A549 (cell line): ENCODE measurements around the gene HPD. TPM values are rescaled to one million over a fixed set of nuclear protein-coding genes. Genes with fewer than 3 reads are reported as not detected.

ENCODE experiments used
- ATAC-seq, 2 experiments: fragments of 200-7000 bp in 1 of 2; fragments of >200 bp in 1 of 2; cut with Nextera tagmentation in 1 of 2; cut with Tn5 transposase in 1 of 2; 3 replicates each; pipeline versions ENCODE4 v1.8.0 to v1.9.1; 2018 to 2020; ENCODE audit warnings: mild to moderate bottlenecking in 1 of 2, moderate library complexity in 1 of 2
- CTCF ChIA-PET: fragments of 300-600 bp; sonication (Branson Sonifier 250); formaldehyde crosslinking; extraction: SDS; loops from one replicate; lab custom pipeline; 2021; ENCODE audit warnings: antibody characterized with exemption, inconsistent platforms; lab: Yijun Ruan, JAX
- POLR2A ChIA-PET: fragments of 350-600 bp; formaldehyde crosslinking; extraction: SDS; loops from one replicate; lab custom pipeline; 2021; ENCODE audit warnings: antibody characterized with exemption, inconsistent platforms; lab: Yijun Ruan, JAX
- DNase-seq, 2 experiments: peaks; one replicate each; pipeline versions ENCODE4 v3.0.0 to v3.0.0-alpha.2; 2011 to 2016; ENCODE audit warnings: low read depth in 1 of 2, low spot score in 1 of 2
- FAIRE-seq: peaks from 2 replicates; lab custom pipeline; 2011; peaks lifted over from hg19 to GRCh38; lab: Jason Lieb, UNC
- H3K27ac ChIP-seq, 2 experiments: fragments of >200 bp; sonication (Bioruptor Twin); formaldehyde crosslinking; 3 replicates each; pipeline ENCODE4 v1.5.1; 2016 to 2017
- H3K4me1 ChIP-seq: fragments of >200 bp; sonication (Bioruptor Twin); formaldehyde crosslinking; 3 replicates; pipeline ENCODE4 v1.6.1; 2016
- H3K4me2 ChIP-seq: fragments of >200 bp; sonication (Bioruptor Twin); formaldehyde crosslinking; 3 replicates; pipeline ENCODE4 v1.6.1; 2016
- H3K4me3 ChIP-seq: fragments of >200 bp; sonication (Bioruptor Twin); formaldehyde crosslinking; 3 replicates; pipeline ENCODE4 v1.5.1; 2016
- H3K9me3 ChIP-seq: fragments of >200 bp; sonication (Bioruptor Twin); formaldehyde crosslinking; 3 replicates; pipeline ENCODE4 v1.6.1; 2016
- CBX2 ChIP-seq: fragments of 200-600 bp; sonication (generic); IDR thresholded peaks from 2 replicates; pipeline ENCODE4 v1.6.1; 2016; ENCODE audit warnings: low read depth, mild to moderate bottlenecking, borderline replicate concordance
- CEBPB ChIP-seq, 2 experiments: fragments of >200 bp in 1 of 2; sonication (Bioruptor Twin) in 1 of 2; formaldehyde crosslinking in 1 of 2; IDR thresholded peaks; 2 replicates each; pipeline ENCODE4 v1.6.1; 2012 to 2016
- CHD4 ChIP-seq: fragments of 200-600 bp; sonication (generic); IDR thresholded peaks from 2 replicates; pipeline ENCODE4 v1.6.1; 2016; ENCODE audit warnings: antibody characterized with exemption, mild to moderate bottlenecking, borderline replicate concordance
- EHF ChIP-seq: fragments of 250-450 bp; sonication (Bioruptor Pico); IDR thresholded peaks from 2 replicates; pipeline ENCODE4 v1.5.0; 2020; ENCODE audit warnings: mild to moderate bottlenecking
- EHMT2 ChIP-seq: fragments of 200-600 bp; sonication (generic); IDR thresholded peaks from 2 replicates; pipeline ENCODE4 v1.6.1; 2016; ENCODE audit warnings: antibody characterized with exemption, low read depth, mild to moderate bottlenecking, moderate library complexity
- ELK1 ChIP-seq: fragments of 150-350 bp; IDR thresholded peaks from 2 replicates; pipeline ENCODE4 v1.6.1; 2014; ENCODE audit warnings: low read depth, mild to moderate bottlenecking, low read length
- EP300 ChIP-seq, 2 experiments: fragments of >200 bp; sonication (Bioruptor Twin); formaldehyde crosslinking; IDR thresholded peaks; 2 replicates in 1 of 2; 3 replicates in 1 of 2; pipeline ENCODE4 v1.6.1; 2016 to 2017
- FOSL2 ChIP-seq, 2 experiments: fragments of 450-650 bp in 1 of 2; fragments of >200 bp in 1 of 2; sonication (Bioruptor Twin) in 1 of 2; formaldehyde crosslinking; IDR thresholded peaks; 2 replicates each; pipeline versions ENCODE4 v1.5.0 to v1.6.1; 2016 to 2020; ENCODE audit warnings: mild to moderate bottlenecking in 1 of 2, moderate library complexity in 1 of 2
- FOXS1 ChIP-seq: fragments of 250-450 bp; sonication (Bioruptor Pico); IDR thresholded peaks from 2 replicates; pipeline ENCODE4 v1.5.0; 2020; ENCODE audit warnings: mild to moderate bottlenecking, moderate library complexity
- HDAC2 ChIP-seq: fragments of 200-600 bp; sonication (generic); IDR thresholded peaks from 2 replicates; pipeline ENCODE4 v1.6.1; 2016
- HOXB5 ChIP-seq: fragments of 250-450 bp; sonication (Bioruptor Pico); IDR thresholded peaks from 2 replicates; pipeline ENCODE4 v1.5.0; 2020; ENCODE audit warnings: mild to moderate bottlenecking, moderate library complexity
- JUN ChIP-seq, 2 experiments: fragments of >200 bp; sonication (Bioruptor Twin); formaldehyde crosslinking; IDR thresholded peaks; 2 replicates in 1 of 2; 3 replicates in 1 of 2; pipeline ENCODE4 v1.6.1; 2016 to 2017
- JUNB ChIP-seq: fragments of >200 bp; sonication (Bioruptor Twin); formaldehyde crosslinking; IDR thresholded peaks from 2 replicates; pipeline ENCODE4 v1.6.1; 2016
- NPAS2 ChIP-seq: fragments of 250-450 bp; sonication (Bioruptor Pico); IDR thresholded peaks from 2 replicates; pipeline ENCODE4 v1.8.0; 2022; ENCODE audit warnings: mild to moderate bottlenecking, moderate library complexity, borderline replicate concordance
- PBX3 ChIP-seq: IDR thresholded peaks from 2 replicates; pipeline ENCODE4 v1.6.1; 2012
- RAD21 ChIP-seq, 2 experiments: fragments of >200 bp in 1 of 2; sonication (Bioruptor Twin) in 1 of 2; formaldehyde crosslinking in 1 of 2; IDR thresholded peaks in 1 of 2; conservative IDR thresholded peaks in 1 of 2; 2 replicates in 1 of 2; 3 replicates in 1 of 2; pipeline ENCODE4 v1.6.1; 2012 to 2018; ENCODE audit warnings: inconsistent platforms in 1 of 2
- REST ChIP-seq: fragments of 200-600 bp; sonication (generic); IDR thresholded peaks from 2 replicates; pipeline ENCODE4 v1.6.1; 2016; ENCODE audit warnings: antibody characterized with exemption, mild to moderate bottlenecking, moderate library complexity
- RFX5 ChIP-seq: fragments of 450-650 bp; IDR thresholded peaks from 2 replicates; pipeline ENCODE4 v1.7.1; 2014; ENCODE audit warnings: antibody characterized with exemption, mild to moderate bottlenecking, moderate library complexity
- USF2 ChIP-seq: fragments of 450-650 bp; IDR thresholded peaks from 2 replicates; pipeline ENCODE4 v1.6.1; 2014; ENCODE audit warnings: antibody characterized with exemption
- ZC3H11A ChIP-seq: fragments of 450-650 bp; IDR thresholded peaks from 2 replicates; pipeline ENCODE4 v1.6.1; 2014; ENCODE audit warnings: antibody characterized with exemption, mild to moderate bottlenecking
- ZSCAN20 ChIP-seq: fragments of 250-450 bp; sonication (Bioruptor Pico); IDR thresholded peaks from 2 replicates; pipeline ENCODE4 v1.8.0; 2022; ENCODE audit warnings: mild to moderate bottlenecking, moderate library complexity
- WGBS: methylation state at CpG from one replicate; pipeline ENCODE4 v1.1.6; 2017; ENCODE audit errors: missing lambda C conversion rate; 5-methylcytosine and 5-hydroxymethylcytosine counted together
- polyA plus RNA-seq, 4 experiments: library from polyadenylated mRNA; depleted of rRNA in 3 of 4; stranded (reverse); fragments of >200 nt; fragmentation: RNase III in 1 of 4; extraction: RNeasy Plus Mini Kit Qiagen cat#74134 plus additional on column Dnase treatment in 1 of 4; gene quantifications; 2 replicates in 3 of 4; 3 replicates in 1 of 4; pipeline ENCODE4 v1.2.3, GENCODE V29; 2011 to 2017

Gene HPD
- polyA plus RNA-seq, 2 of the 4 experiments (the other 2 are of a cell fraction) = 1.7 to 1.8 TPM

- no peak for TF ChIP-seq ZC3H11A
- TF ChIP-seq EHMT2 = no peak
- no peak for TF ChIP-seq HOXB5 (CRISPR knock-in tag)
- no peak for TF ChIP-seq FOXS1 (CRISPR knock-in tag)
- no peak for TF ChIP-seq CHD4
- TF ChIP-seq ZSCAN20 (CRISPR knock-in tag) = no peak
- no peak for TF ChIP-seq PBX3
- TF ChIP-seq, all 56 proteins: peak for 0
- Histone ChIP-seq H3K4me1 (no peaks in the 10 kb centered on the region), H3K4me3 (no peak overlapping the region), H3K4me2 (no peak overlapping the region), H3K9me3 (no peaks in the 10 kb centered on the region), H3K27ac (no peak overlapping the region)
- ATAC-seq (no peak), FAIRE-seq (no peak), DNase-seq (no peak)
- ChIA-PET CTCF (interaction anchor here (1.8 to 72.2 kb wide), 3 partner anchors 9 to 59 kb away, joined by 9 to 2657 read pairs (median 9); partner anchors contain the start of genes PSMD9, RHOF and SETD1B), POLR2A (no interaction called here)
- 85% methylated on average over 9 of the region's 9 CpGs for whole genome bisulfite sequencing
These were observed 29.8 kb downstream of the HPD start for GRCh38 chr12:121828826-121829225.

GRCh38 chr12:121828306-121828705 lies 30.4 kb downstream of the HPD start:
- TF ChIP-seq NPAS2 = no peak
- no peak for TF ChIP-seq REST
- no peak for TF ChIP-seq RAD21 (conservative IDR thresholded peaks at IDR 0.05 in 1 of 2, IDR thresholded peaks at IDR 0.05 in 1 of 2)
- no peak for TF ChIP-seq EHMT2
- TF ChIP-seq RFX5 = no peak
- TF ChIP-seq EHF (CRISPR knock-in tag) = no peak
- no peak for TF ChIP-seq PBX3
- TF ChIP-seq FOSL2 (IDR thresholded peaks at IDR 0.05) = no peak
- TF ChIP-seq FOSL2 (CRISPR knock-in tag; IDR thresholded peaks at IDR 0.05) = no peak
- TF ChIP-seq JUN (IDR thresholded peaks at IDR 0.05) = no peak
- TF ChIP-seq USF2 = no peak
- TF ChIP-seq HDAC2 = no peak
- no peak for TF ChIP-seq JUNB
- no peak for TF ChIP-seq CEBPB (IDR thresholded peaks at IDR 0.05)
- TF ChIP-seq EP300 (IDR thresholded peaks at IDR 0.05) = no peak
- no peak for TF ChIP-seq ELK1
- TF ChIP-seq CBX2 = no peak
- Histone ChIP-seq H3K27ac (no peak overlapping the region), H3K9me3 (no peaks in the 10 kb centered on the region), H3K4me3 (no peak overlapping the region), H3K4me1 (no peaks in the 10 kb centered on the region), H3K4me2 (no peak overlapping the region)
- no peak for ATAC-seq
- DNase-seq = no peak
- 92% methylated on average over 8 of the region's 8 CpGs for WGBS
- no peak for FAIRE-seq
- POLR2A ChIA-PET = no interaction called here
- CTCF ChIA-PET = interaction anchor here (1.1 to 72.2 kb wide), 4 partner anchors 10 to 60 kb away, joined by 3 to 2657 read pairs (median 9); partner anchors contain the start of genes PSMD9, RHOF and SETD1B
